Lower leg skin (tissue), 4 donors: ENCODE measurements around the gene RBPJL. TPM values are rescaled to one million over a fixed set of nuclear protein-coding genes. Genes with fewer than 3 reads are reported as not detected.

Source experiments
- DNase-seq, 2 donors: peaks; one replicate each; pipeline ENCODE4 v3.0.0-alpha.2; 2019; ENCODE audit warnings: low spot score in 2 of 2
- H3K4me3 ChIP-seq: fragments of 200-600 bp; sonication (generic); 2 replicates; pipeline ENCODE4 v1.5.1; 2017; ENCODE audit warnings: mild to moderate bottlenecking, low read depth; ENCODE audit not compliant: poor library complexity, severe bottlenecking
- CTCF ChIP-seq, 3 donors: fragments of 450-650 bp; IDR thresholded peaks; one replicate each; pipeline ENCODE4 v1.5.1; 2016; ENCODE audit warnings: antibody characterized with exemption in 3 of 3, mild to moderate bottlenecking in 3 of 3, moderate library complexity in 2 of 3
- POLR2A ChIP-seq, 2 donors: fragments of 450-650 bp; IDR thresholded peaks; one replicate each; pipeline ENCODE4 v1.6.1; 2016 to 2017; ENCODE audit warnings: antibody characterized with exemption in 2 of 2, mild to moderate bottlenecking in 1 of 2, moderate library complexity in 1 of 2
- WGBS, 2 donors: methylation state at CpG; one replicate each; pipeline ENCODE4 v1.1.5; 2018; 5-methylcytosine and 5-hydroxymethylcytosine counted together
- intact Hi-C: fragments of 100-400 bp; cut with DNase I; formaldehyde crosslinking; loops from one replicate; pipeline ENCODE4 v1.15.0; 2023; ENCODE audit warnings: low total_unique reads
- total RNA-seq, 4 donors: library from RNA; depleted of rRNA; stranded (reverse); fragments of >200 nt; gene quantifications; one replicate each; pipeline ENCODE4 v1.1.0, GENCODE V29; 2016

The RBPJL gene
- total RNA-seq, 4 donors from 2014 or later, result not detected

DNA sequence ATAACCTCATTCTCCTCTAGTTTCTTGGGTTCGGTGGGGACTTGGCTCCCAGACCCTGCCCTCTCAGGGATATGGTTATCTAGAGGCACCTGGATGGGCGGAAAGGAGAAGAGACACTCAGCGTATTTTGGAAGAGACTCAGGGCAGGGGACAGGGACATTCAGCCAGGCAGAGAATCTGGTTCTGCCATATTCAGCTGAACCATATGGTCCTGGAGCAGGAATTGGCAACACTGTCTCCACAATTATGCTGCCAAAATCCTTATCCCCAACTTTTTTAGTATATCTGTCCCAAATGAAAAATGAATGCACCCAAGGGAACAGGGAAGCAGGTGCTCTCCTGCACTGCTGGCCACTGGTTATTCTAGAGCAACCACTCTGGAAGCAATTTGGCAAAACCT, 23.8 kb downstream of the RBPJL start:
- TF ChIP-seq POLR2A (IDR thresholded peaks at IDR 0.05), result no peak
- intact Hi-C loops, result no loop called here
- no peak overlapping the region for H3K4me3 ChIP-seq
- 87 to 95% methylated on average over 3 of the region's 3 CpGs for WGBS, 2 donors
- DNase-seq, result no peak

DNA sequence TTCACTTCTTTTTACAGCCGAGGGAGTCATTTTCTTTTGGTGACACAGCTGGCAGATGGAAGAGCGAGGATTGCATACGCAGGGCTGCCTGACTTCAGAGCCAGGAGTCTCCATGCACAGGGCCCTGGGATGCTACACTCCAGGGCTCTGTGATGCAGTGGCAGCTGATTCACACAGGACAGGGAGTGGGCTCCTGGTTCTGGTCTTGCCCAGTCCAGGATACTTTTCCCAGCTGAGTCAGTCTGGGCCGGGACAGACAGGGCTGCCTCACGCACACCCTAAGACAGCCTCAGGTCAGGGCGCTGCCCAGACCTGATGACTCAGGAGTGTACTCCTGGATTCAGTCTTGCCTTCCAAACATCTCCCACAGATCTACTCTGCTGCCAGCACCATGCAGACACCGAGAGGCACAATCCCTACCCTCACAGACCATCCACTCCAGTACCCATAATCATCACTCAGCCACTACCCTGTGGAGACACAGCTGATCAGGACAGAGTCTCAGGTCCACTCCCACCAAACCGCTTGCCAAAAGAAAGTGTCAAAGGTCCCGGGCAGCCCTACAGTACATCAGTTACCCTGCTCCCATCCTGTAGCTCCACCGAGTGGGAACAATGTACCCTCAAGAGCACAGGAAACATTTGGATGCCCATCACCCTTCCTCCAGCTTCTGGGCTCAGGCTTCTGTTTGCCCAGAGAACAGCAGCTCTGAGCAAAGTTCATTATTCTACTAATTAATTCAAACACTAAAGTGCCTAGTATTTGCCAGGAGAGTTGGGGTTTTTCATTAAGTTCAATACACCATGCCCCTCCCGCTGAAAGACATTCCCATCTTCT, 30.1 kb downstream of the RBPJL start:
- intact Hi-C loops, result no loop called here
- TF ChIP-seq CTCF (IDR thresholded peaks at IDR 0.05), result no peak
- TF ChIP-seq POLR2A (IDR thresholded peaks at IDR 0.05), result no peak
- 33 to 53% methylated on average over 11 of the region's 11 CpGs for WGBS, 2 donors
- H3K4me3 ChIP-seq, result no peak overlapping the region
- DNase-seq, result peak in 1 of 2 donors; percentile 74

DNA sequence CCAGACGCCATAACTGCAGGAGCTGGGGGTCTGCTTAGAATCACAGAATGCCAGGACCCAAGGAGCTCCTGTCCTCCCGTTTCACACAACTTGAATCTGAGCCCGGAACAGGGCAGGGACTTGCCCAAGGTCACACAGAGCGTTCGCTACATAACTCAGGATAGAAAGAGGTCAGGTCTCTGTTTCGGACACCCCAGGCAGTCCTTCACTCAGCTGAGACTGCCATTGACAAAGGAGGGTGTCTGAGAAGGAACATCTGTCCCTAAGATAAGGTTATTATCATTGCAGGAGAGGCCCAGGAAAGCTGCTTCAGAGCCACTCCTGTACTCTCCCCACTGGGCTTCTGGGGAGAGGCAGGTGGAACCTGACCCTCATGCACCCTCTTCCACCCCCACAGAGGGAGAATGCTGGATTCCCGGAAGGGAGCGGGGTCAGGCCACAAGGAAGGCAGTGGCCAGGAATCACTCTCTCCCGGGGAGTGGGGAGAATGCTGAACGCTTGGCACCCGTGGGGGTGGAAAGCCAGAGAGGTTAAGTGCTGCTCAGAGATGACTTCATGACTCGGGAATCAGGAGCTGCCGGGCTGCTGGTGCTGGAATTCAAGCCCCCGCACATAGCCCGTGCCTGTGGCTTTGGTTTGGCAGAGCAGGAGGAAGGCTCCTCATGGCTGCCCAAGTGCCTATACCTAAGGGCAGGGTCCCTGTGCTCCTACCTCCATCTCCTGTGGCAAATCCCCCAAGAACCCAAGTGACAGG, 30.9 kb downstream of the RBPJL start:
- TF ChIP-seq POLR2A (IDR thresholded peaks at IDR 0.05) (no peak), CTCF (IDR thresholded peaks at IDR 0.05) (no peak)
- intact Hi-C loops, result no loop called here
- H3K4me3 ChIP-seq, result no peak overlapping the region
- 43 to 48% methylated on average over 15 of the region's 15 CpGs for WGBS, 2 donors
- no peak for DNase-seq

- intact Hi-C loops, result no loop called here
- WGBS, 2 donors, result 71 to 72% methylated on average over 11 of the region's 11 CpGs
- DNase-seq, result no peak
- TF ChIP-seq CTCF (IDR thresholded peaks at IDR 0.05), result no peak
- TF ChIP-seq POLR2A (IDR thresholded peaks at IDR 0.05), result no peak
- no peak overlapping the region for H3K4me3 ChIP-seq
Measured at GRCh38 chr20:45338121-45339030, 31.7 kb downstream of the RBPJL start.

DNA sequence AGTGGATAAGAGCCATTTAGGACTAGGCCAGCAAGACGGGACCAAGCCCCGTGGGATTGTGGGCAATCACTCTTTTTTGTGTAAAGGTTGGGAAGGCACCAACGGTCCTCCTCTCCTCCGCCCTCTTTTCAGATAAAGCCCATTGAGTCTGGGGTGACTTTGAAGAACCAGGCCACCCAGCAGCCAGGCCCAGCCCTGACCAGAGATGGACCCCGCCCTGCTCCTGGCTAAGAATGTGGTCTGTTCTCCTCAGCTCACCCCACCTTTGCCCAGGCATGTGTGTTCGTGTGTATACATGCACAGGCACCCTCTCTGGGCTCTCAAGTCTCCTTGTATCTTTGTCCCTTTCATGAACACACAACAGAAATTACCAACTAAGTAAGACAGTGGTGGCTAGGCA, 32.4 kb downstream of the RBPJL start:
- peak in 1 of 2 donors; percentile 76 for DNase-seq
- WGBS, 2 donors, result 59% methylated on average over 6 of the region's 6 CpGs
- intact Hi-C loops, result no loop called here
- TF ChIP-seq POLR2A (IDR thresholded peaks at IDR 0.05), result no peak
- H3K4me3 ChIP-seq, result no peak overlapping the region

DNA sequence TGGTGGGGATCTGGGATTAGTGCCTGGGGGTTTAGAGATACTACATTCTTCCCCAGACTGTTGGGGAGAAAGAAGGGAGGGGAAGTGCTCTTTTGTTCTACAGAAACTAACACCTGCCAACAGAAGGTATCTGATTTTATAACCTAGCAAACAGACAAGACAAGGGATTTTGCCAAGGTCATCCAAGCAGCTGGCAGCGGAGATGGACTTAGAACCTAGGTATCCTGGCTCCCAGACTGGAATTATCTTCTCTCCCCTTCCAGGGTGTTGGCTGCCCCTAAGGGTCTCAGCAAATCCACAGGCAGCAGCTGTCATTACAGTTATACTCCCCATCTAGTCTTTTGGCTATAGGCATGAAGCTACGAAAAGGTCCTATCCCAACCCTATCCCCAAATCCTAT, 33.2 kb downstream of the RBPJL start:
- DNase-seq, result no peak
- intact Hi-C loops, result no loop called here
- TF ChIP-seq CTCF (IDR thresholded peaks at IDR 0.05) (no peak), POLR2A (IDR thresholded peaks at IDR 0.05) (no peak)
- no peak overlapping the region for H3K4me3 ChIP-seq
- WGBS, 2 donors, result 80 to 83% methylated on average over 2 of the region's 2 CpGs
